Endodermal cell (in vitro differentiated cells): ENCODE measurements around the gene ABCA13. TPM values are rescaled to one million over a fixed set of nuclear protein-coding genes. Genes with fewer than 3 reads are reported as not detected.

Source experiments
- DNase-seq: peaks from one replicate; pipeline ENCODE4 v3.0.0-alpha.2; 2017
- H3K27ac ChIP-seq: 2 replicates; pipeline ENCODE4 v1.5.1; 2013; ENCODE audit warnings: mild to moderate bottlenecking, low read depth, low read length, moderate library complexity
- H3K27me3 ChIP-seq: 2 replicates; pipeline ENCODE4 v1.6.1; 2013; ENCODE audit warnings: mild to moderate bottlenecking, low read length, moderate library complexity; ENCODE audit not compliant: insufficient read depth, control insufficient read depth, poor library complexity, severe bottlenecking
- H3K36me3 ChIP-seq: 2 replicates; pipeline ENCODE4 v1.7.0; 2013; ENCODE audit warnings: mild to moderate bottlenecking, low read length, moderate library complexity; ENCODE audit not compliant: control insufficient read depth, insufficient read depth
- H3K4me1 ChIP-seq: one replicate; pipeline ENCODE4 v1.7.0; 2013; ENCODE audit warnings: low read length; ENCODE audit not compliant: control insufficient read depth, insufficient read depth
- H3K4me3 ChIP-seq: 2 replicates; pipeline ENCODE4 v1.5.1; 2013; ENCODE audit warnings: mild to moderate bottlenecking, low read length, moderate library complexity
- H3K9ac ChIP-seq: 2 replicates; pipeline ENCODE4 v1.6.1; 2013; ENCODE audit warnings: mild to moderate bottlenecking, low read length, moderate library complexity; ENCODE audit not compliant: poor library complexity, severe bottlenecking; ENCODE audit errors: extremely low read depth
- H3K9me3 ChIP-seq: 2 replicates; pipeline ENCODE4 v1.6.1; 2013; ENCODE audit warnings: mild to moderate bottlenecking, low read length, moderate library complexity; ENCODE audit not compliant: control insufficient read depth
- H3K27ac Mint-ChIP-seq: 2 replicates; pipeline ENCODE4 v1.8.0; 2020; ENCODE audit warnings: mixed read lengths
- H3K27me3 Mint-ChIP-seq: 2 replicates; pipeline ENCODE4 v1.8.0; 2021; ENCODE audit warnings: mild to moderate bottlenecking, mixed read lengths; ENCODE audit not compliant: insufficient read depth
- H3K36me3 Mint-ChIP-seq: 2 replicates; pipeline ENCODE4 v1.8.0; 2020; ENCODE audit warnings: low read depth, mixed read lengths
- H3K4me1 Mint-ChIP-seq: 2 replicates; pipeline ENCODE4 v1.8.0; 2020; ENCODE audit warnings: mixed read lengths
- H3K4me3 Mint-ChIP-seq: 2 replicates; pipeline ENCODE4 v1.8.0; 2020; ENCODE audit warnings: mild to moderate bottlenecking, moderate library complexity, mixed read lengths
- H3K9me3 Mint-ChIP-seq: 2 replicates; pipeline ENCODE4 v1.8.0; 2020; ENCODE audit warnings: mild to moderate bottlenecking, mixed read lengths
- CTCF ChIP-seq: fragments of 200-600 bp; sonication (generic); conservative IDR thresholded peaks from 2 replicates; pipeline ENCODE4 v1.5.0; 2021; ENCODE audit warnings: antibody characterized with exemption, mild to moderate bottlenecking
- WGBS, 2 experiments: methylation state at CpG; one replicate each; pipeline versions ENCODE4 v1.1.5 to v1.1.7; 2013; ENCODE audit warnings: missing lambda C conversion rate in 2 of 2, mixed read lengths in 1 of 2; ENCODE audit not compliant: insufficient coverage in 1 of 2, insufficient read length in 1 of 2; 5-methylcytosine and 5-hydroxymethylcytosine counted together
- total RNA-seq, 2 donors: library from RNA; stranded (reverse); fragmentation: NEBNext Ultra II Directional in 1 of 2; extraction: Animal tissue kit (Norgen Biotek cat#: 25700) in 1 of 2; gene quantifications; 2 replicates in 1 of 2; 3 replicates in 1 of 2; pipeline ENCODE4 v1.2.1, GENCODE V29; 2021

The ABCA13 gene
- total RNA-seq, 2 donors from 2014 or later: 0.04 to 0.11 TPM

- Mint-ChIP-seq H3K4me1 (peaks cover under 1% of the 10 kb centered on the region), H3K4me3 (no peak overlapping the region), H3K36me3 (no peaks in the 10 kb centered on the region), H3K27me3 (no peaks in the 10 kb centered on the region), H3K9me3 (peaks cover 15% of the 10 kb centered on the region), H3K27ac (no peak overlapping the region)
- 95% methylated on average over 2 of the region's 3 CpGs; no CpG with 5 or more reads in 1 of the 2 experiments for WGBS, 2 experiments
- H3K36me3 ChIP-seq: no peaks in the 10 kb centered on the region
- DNase-seq: no peak
- no peak for TF ChIP-seq CTCF
- no peaks in the 10 kb centered on the region for H3K27me3 ChIP-seq
- no peaks in the 10 kb centered on the region for H3K9me3 ChIP-seq
- H3K4me1 ChIP-seq: no peaks in the 10 kb centered on the region
- H3K4me3 ChIP-seq: no peak overlapping the region
- no peak overlapping the region for H3K9ac ChIP-seq
- no peak overlapping the region for H3K27ac ChIP-seq
Observed at GRCh38 chr7:48481235-48481634, 310.0 kb downstream of the ABCA13 start.

- no peak overlapping the region for H3K27ac ChIP-seq
- no peaks in the 10 kb centered on the region for H3K4me1 Mint-ChIP-seq
- H3K9me3 Mint-ChIP-seq: no peaks in the 10 kb centered on the region
- no peaks in the 10 kb centered on the region for H3K9me3 ChIP-seq
- TF ChIP-seq CTCF: no peak
- H3K4me3 Mint-ChIP-seq: no peak overlapping the region
- H3K36me3 ChIP-seq: no peaks in the 10 kb centered on the region
- no peak overlapping the region for H3K9ac ChIP-seq
- no peaks in the 10 kb centered on the region for H3K36me3 Mint-ChIP-seq
- no peaks in the 10 kb centered on the region for H3K27me3 ChIP-seq
- no peak overlapping the region for H3K4me3 ChIP-seq
- H3K27me3 Mint-ChIP-seq: no peaks in the 10 kb centered on the region
- no peak overlapping the region for H3K27ac Mint-ChIP-seq
- H3K4me1 ChIP-seq: no peaks in the 10 kb centered on the region
- DNase-seq: no peak
- WGBS, 2 experiments: 91 to 100% methylated on average over 2 to 3 of the region's 3 CpGs
Observed at GRCh38 chr7:48497521-48497920, 326.3 kb downstream of the ABCA13 start.

GRCh38 chr7:48502021-48502420 is 330.8 kb downstream of the ABCA13 start:
- Mint-ChIP-seq H3K9me3 (no peaks in the 10 kb centered on the region), H3K36me3 (no peaks in the 10 kb centered on the region), H3K27ac (no peak overlapping the region), H3K4me1 (no peaks in the 10 kb centered on the region), H3K4me3 (no peak overlapping the region), H3K27me3 (no peaks in the 10 kb centered on the region)
- H3K9me3 ChIP-seq: no peaks in the 10 kb centered on the region
- H3K36me3 ChIP-seq: no peaks in the 10 kb centered on the region
- no peak overlapping the region for H3K4me3 ChIP-seq
- WGBS, 2 experiments: 94 to 100% methylated on average over 3 to 4 of the region's 4 CpGs
- no peak overlapping the region for H3K9ac ChIP-seq
- no peak for DNase-seq
- H3K27me3 ChIP-seq: no peaks in the 10 kb centered on the region
- H3K4me1 ChIP-seq: no peaks in the 10 kb centered on the region
- no peak for TF ChIP-seq CTCF
- no peak overlapping the region for H3K27ac ChIP-seq
